ENCODE measurements around the gene ZNF746.
"Not testable (repeated sequence)": the region's sequence is repeated elsewhere in the genome, so short reads cannot be mapped to it uniquely, and the experiment has no call there.

The ZNF746 gene

GRCh38 chr7:149497467-149498261 is at the start of gene ZNF746:
Gene ZNF746, minus strand, starts transcription at chr7:149497809. Its CDS starts 273 bp downstream, at chr7:149497536.
- peak; percentile 63 to 79 for DNase-seq (ENCODE audit: low read depth in 2 of 2)

- no peak for DNase-seq (ENCODE audit: low read depth in 2 of 2)
Observed at GRCh38 chr7:149547126-149547525, 49.5 kb upstream of the ZNF746 start.

GRCh38 chr7:149546331-149546730 is 48.7 kb upstream of the ZNF746 start:
- no peak for DNase-seq (ENCODE audit: low read depth in 2 of 2)

- DNase-seq (ENCODE audit: low read depth in 2 of 2), result no peak
Observed at GRCh38 chr7:149544028-149544427, 46.4 kb upstream of the ZNF746 start.

GRCh38 chr7:149532654-149533053 is 35.0 kb upstream of the ZNF746 start:
- DNase-seq (ENCODE audit: low read depth in 2 of 2), result no peak

- no peak for DNase-seq (ENCODE audit: low read depth in 2 of 2)
Observed at GRCh38 chr7:149529136-149529718, 31.6 kb upstream of the ZNF746 start.

- no peak for DNase-seq (ENCODE audit: low read depth in 2 of 2)
Observed at GRCh38 chr7:149527414-149527813, 29.8 kb upstream of the ZNF746 start.

GRCh38 chr7:149525280-149525679 is 27.7 kb upstream of the ZNF746 start:
- DNase-seq (ENCODE audit: low read depth in 2 of 2), result no peak

GRCh38 chr7:149524394-149524793 is 26.8 kb upstream of the ZNF746 start:
- no peak for DNase-seq (ENCODE audit: low read depth in 2 of 2)

GRCh38 chr7:149510248-149510647 is 12.6 kb upstream of the ZNF746 start:
- no peak for DNase-seq (ENCODE audit: low read depth in 2 of 2)

GRCh38 chr7:149509774-149510173 is 12.2 kb upstream of the ZNF746 start:
- no peak for DNase-seq (ENCODE audit: low read depth in 2 of 2)

GRCh38 chr7:149505551-149505950 is 7.9 kb upstream of the ZNF746 start:
- DNase-seq (ENCODE audit: low read depth in 2 of 2), result no peak

GRCh38 chr7:149501651-149502050 is 4.0 kb upstream of the ZNF746 start:
- DNase-seq (ENCODE audit: low read depth in 2 of 2), result no peak

- no peak for DNase-seq (ENCODE audit: low read depth in 2 of 2)
Observed at GRCh38 chr7:149500910-149501309, 3.3 kb upstream of the ZNF746 start.

GRCh38 chr7:149500201-149500600 is 2.6 kb upstream of the ZNF746 start:
- no peak for DNase-seq (ENCODE audit: low read depth in 2 of 2)

- DNase-seq (ENCODE audit: low read depth in 2 of 2), result no peak
Observed at GRCh38 chr7:149498811-149499210, 1.2 kb upstream of the ZNF746 start.

GRCh38 chr7:149496642-149497391 is 792 bp downstream of the ZNF746 start:
- peak; percentile 38 to 55 for DNase-seq (ENCODE audit: low read depth in 2 of 2)

- no peak for DNase-seq (ENCODE audit: low read depth in 2 of 2)
Observed at GRCh38 chr7:149495785-149496641, 1.6 kb downstream of the ZNF746 start.

GRCh38 chr7:149494738-149495368 is 2.8 kb downstream of the ZNF746 start:
- no peak for DNase-seq (ENCODE audit: low read depth in 2 of 2)

- not testable (repeated sequence) for DNase-seq (ENCODE audit: low read depth in 2 of 2)
Observed at GRCh38 chr7:149493975-149494374, 3.6 kb downstream of the ZNF746 start.

- no peak for DNase-seq (ENCODE audit: low read depth in 2 of 2)
Observed at GRCh38 chr7:149493366-149493765, 4.2 kb downstream of the ZNF746 start.
